Activated T-cell treated with anti-CD3 and anti-CD28 coated beads, Interleukin-2, amount 50 U/mL, for 24 hours (primary cell): ENCODE results near the gene SOCS6.

Experiments used
- DNase-seq: peaks from one replicate; pipeline ENCODE4 v3.0.0-alpha.2; 2020
- H3K27ac Mint-ChIP-seq: 2 replicates; pipeline ENCODE4 v1.8.0; 2020; ENCODE audit warnings: mild to moderate bottlenecking, mixed read lengths
- H3K27me3 Mint-ChIP-seq: 2 replicates; pipeline ENCODE4 v1.8.0; 2020; ENCODE audit warnings: mixed read lengths
- H3K36me3 Mint-ChIP-seq: 2 replicates; pipeline ENCODE4 v1.8.0; 2020; ENCODE audit warnings: low read depth, mixed read lengths
- H3K4me1 Mint-ChIP-seq: 2 replicates; pipeline ENCODE4 v1.8.0; 2020; ENCODE audit warnings: low read depth, mixed read lengths
- H3K4me3 Mint-ChIP-seq: 2 replicates; pipeline ENCODE4 v1.8.0; 2020; ENCODE audit warnings: mild to moderate bottlenecking, moderate library complexity, mixed read lengths
- H3K9me3 Mint-ChIP-seq: 2 replicates; pipeline ENCODE4 v1.8.0; 2020; ENCODE audit warnings: mixed read lengths

SOCS6 gene

GRCh38 chr18:70324897-70325296 lies 36.1 kb downstream of the SOCS6 start:
- no peaks in the 10 kb centered on the region for H3K9me3 Mint-ChIP-seq
- H3K27ac Mint-ChIP-seq, result no peak overlapping the region
- H3K27me3 Mint-ChIP-seq, result no peaks in the 10 kb centered on the region
- peaks cover 1% of the 10 kb centered on the region for H3K36me3 Mint-ChIP-seq
- no peak overlapping the region for H3K4me3 Mint-ChIP-seq
- DNase-seq, result no peak
- no peaks in the 10 kb centered on the region for H3K4me1 Mint-ChIP-seq

GRCh38 chr18:70326255-70326654 lies 37.4 kb downstream of the SOCS6 start:
- peaks cover 1% of the 10 kb centered on the region for H3K36me3 Mint-ChIP-seq
- no peaks in the 10 kb centered on the region for H3K9me3 Mint-ChIP-seq
- no peaks in the 10 kb centered on the region for H3K4me1 Mint-ChIP-seq
- no peaks in the 10 kb centered on the region for H3K27me3 Mint-ChIP-seq
- no peak overlapping the region for H3K27ac Mint-ChIP-seq
- no peak overlapping the region for H3K4me3 Mint-ChIP-seq
- DNase-seq, result no peak

DNA sequence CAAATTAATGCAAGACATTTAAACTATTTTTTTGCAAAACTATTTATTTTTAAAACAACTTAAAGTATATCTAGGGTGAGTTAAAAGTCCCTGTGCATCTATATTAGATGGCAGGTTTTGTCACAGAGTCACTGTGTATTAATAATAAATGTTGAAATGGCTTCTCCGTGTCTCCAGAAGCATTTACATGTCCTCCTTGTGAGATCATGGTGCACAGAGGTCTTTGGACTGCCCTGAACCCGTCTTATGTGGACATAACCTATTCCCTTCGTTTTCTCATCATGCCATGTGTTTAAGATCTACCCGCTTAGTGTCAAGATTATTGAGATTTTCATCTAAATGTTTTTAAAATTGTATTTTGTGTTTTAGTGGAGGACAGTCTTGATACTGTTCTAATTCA lies 39.3 kb downstream of the SOCS6 start:
- H3K9me3 Mint-ChIP-seq, result no peaks in the 10 kb centered on the region
- DNase-seq, result no peak
- no peaks in the 10 kb centered on the region for H3K27me3 Mint-ChIP-seq
- H3K27ac Mint-ChIP-seq, result no peak overlapping the region
- H3K4me1 Mint-ChIP-seq, result no peaks in the 10 kb centered on the region
- peaks cover 1% of the 10 kb centered on the region for H3K36me3 Mint-ChIP-seq
- H3K4me3 Mint-ChIP-seq, result no peak overlapping the region

DNA sequence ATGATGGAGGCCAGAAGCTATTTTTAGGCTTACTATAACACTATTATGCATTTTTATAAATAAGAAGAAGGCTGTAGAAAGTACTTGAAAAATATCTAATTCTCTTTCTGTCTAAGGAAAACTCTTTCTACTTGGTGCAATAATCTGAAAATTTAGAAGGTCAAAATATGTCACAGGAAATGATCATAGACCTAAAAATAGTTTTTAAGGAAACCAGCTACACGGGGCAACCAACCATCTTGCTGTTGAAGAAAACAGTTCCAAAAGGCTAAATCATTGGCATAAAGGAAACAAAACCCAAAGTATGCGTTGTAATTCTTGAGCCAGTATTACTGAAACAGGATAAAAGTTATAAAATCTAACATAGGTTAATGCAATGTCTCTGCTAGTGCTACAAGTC lies 40.2 kb downstream of the SOCS6 start:
- no peak for DNase-seq
- Mint-ChIP-seq H3K4me1 (no peaks in the 10 kb centered on the region), H3K4me3 (no peak overlapping the region), H3K36me3 (peaks cover 1% of the 10 kb centered on the region), H3K27me3 (no peaks in the 10 kb centered on the region), H3K27ac (no peak overlapping the region), H3K9me3 (no peaks in the 10 kb centered on the region)

DNA sequence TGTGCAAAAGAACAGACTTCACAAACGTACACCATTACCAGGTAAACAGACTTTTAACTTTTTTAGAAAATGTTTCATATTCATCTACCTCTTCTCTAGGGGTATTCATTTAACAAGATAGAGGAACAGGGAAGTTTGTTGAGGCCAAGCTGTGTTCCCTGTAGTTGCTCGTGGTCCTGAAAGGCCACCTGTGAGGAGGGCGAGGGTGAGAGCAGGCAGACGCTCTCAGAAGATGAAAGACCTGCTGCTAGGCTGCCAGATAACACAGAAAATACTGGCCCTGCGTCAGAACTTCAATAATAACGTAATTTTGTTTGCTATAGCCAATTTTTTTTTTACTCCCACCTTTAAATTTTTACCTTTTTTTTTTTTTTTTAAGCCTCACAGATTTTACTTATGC lies 42.0 kb downstream of the SOCS6 start:
- no peak overlapping the region for H3K4me3 Mint-ChIP-seq
- no peak overlapping the region for H3K27ac Mint-ChIP-seq

GRCh38 chr18:70331456-70332097 lies 42.7 kb downstream of the SOCS6 start:
- H3K4me3 Mint-ChIP-seq, result no peak overlapping the region
- no peak for DNase-seq
- H3K4me1 Mint-ChIP-seq, result no peaks in the 10 kb centered on the region
- H3K9me3 Mint-ChIP-seq, result peaks cover 6% of the 10 kb centered on the region
- H3K27me3 Mint-ChIP-seq, result no peaks in the 10 kb centered on the region
- H3K27ac Mint-ChIP-seq, result no peak overlapping the region
- no peaks in the 10 kb centered on the region for H3K36me3 Mint-ChIP-seq

More for the DNA sequence above, 42.0 kb downstream of the SOCS6 start:
- H3K27me3 Mint-ChIP-seq, result no peaks in the 10 kb centered on the region
- DNase-seq, result no peak
- H3K4me1 Mint-ChIP-seq, result no peaks in the 10 kb centered on the region
- peaks cover 6% of the 10 kb centered on the region for H3K9me3 Mint-ChIP-seq
- H3K36me3 Mint-ChIP-seq, result no peaks in the 10 kb centered on the region

DNA sequence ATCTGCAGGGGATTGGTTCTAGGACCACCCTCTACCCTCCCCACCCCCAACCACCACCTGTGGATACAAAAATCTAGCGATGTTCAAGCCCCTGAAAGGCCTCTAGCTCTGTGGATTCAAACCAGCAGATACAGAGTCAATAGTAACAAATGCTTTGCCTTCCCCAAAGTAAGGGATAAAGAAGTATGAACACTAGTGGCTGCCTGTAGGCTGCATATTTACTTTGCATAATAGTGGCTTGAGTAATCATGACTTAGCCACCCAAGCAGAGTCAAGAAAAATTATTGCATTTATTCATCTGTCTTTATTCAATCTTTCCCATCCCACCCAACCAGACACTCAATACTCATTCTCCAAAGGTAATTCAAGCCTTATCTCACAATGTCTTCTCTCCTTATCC lies 43.8 kb downstream of the SOCS6 start:
- DNase-seq, result no peak
- Mint-ChIP-seq H3K27ac (no peak overlapping the region), H3K4me1 (no peaks in the 10 kb centered on the region), H3K36me3 (no peaks in the 10 kb centered on the region), H3K27me3 (no peaks in the 10 kb centered on the region), H3K9me3 (peaks cover 6% of the 10 kb centered on the region), H3K4me3 (no peak overlapping the region)

DNA sequence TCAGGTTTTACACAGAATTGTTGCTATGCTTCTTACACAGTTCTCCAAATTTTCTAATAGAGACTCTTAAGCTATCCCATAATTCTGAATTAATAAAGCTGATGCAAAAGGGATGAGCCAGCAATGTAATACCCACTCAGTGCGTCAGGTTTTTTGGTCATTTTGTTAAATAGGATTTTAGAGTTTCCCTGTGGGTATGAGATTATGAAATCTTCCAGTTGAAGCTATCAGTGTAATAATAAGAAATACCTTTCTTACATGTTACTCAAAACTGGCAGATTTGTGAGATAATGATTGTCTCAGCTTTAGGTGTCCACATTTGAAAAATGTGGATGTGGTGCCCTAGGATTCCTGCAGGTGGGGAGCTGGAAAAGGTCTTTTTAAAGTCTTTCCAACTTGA lies 44.5 kb downstream of the SOCS6 start:
- no peak overlapping the region for H3K27ac Mint-ChIP-seq
- no peaks in the 10 kb centered on the region for H3K36me3 Mint-ChIP-seq
- no peak for DNase-seq
- peaks cover 6% of the 10 kb centered on the region for H3K9me3 Mint-ChIP-seq
- H3K4me1 Mint-ChIP-seq, result no peaks in the 10 kb centered on the region
- no peaks in the 10 kb centered on the region for H3K27me3 Mint-ChIP-seq
- H3K4me3 Mint-ChIP-seq, result no peak overlapping the region

GRCh38 chr18:70333757-70334156 lies 44.9 kb downstream of the SOCS6 start:
- no peaks in the 10 kb centered on the region for H3K27me3 Mint-ChIP-seq
- peaks cover 6% of the 10 kb centered on the region for H3K9me3 Mint-ChIP-seq
- H3K27ac Mint-ChIP-seq, result no peak overlapping the region
- no peaks in the 10 kb centered on the region for H3K4me1 Mint-ChIP-seq
- H3K36me3 Mint-ChIP-seq, result no peaks in the 10 kb centered on the region
- H3K4me3 Mint-ChIP-seq, result no peak overlapping the region
- DNase-seq, result no peak

- Mint-ChIP-seq H3K27ac (no peak overlapping the region), H3K9me3 (peaks cover 6% of the 10 kb centered on the region), H3K36me3 (no peaks in the 10 kb centered on the region), H3K4me1 (no peaks in the 10 kb centered on the region), H3K27me3 (no peaks in the 10 kb centered on the region), H3K4me3 (no peak overlapping the region)
- no peak for DNase-seq
Measured at GRCh38 chr18:70334264-70334663, 45.4 kb downstream of the SOCS6 start.

DNA sequence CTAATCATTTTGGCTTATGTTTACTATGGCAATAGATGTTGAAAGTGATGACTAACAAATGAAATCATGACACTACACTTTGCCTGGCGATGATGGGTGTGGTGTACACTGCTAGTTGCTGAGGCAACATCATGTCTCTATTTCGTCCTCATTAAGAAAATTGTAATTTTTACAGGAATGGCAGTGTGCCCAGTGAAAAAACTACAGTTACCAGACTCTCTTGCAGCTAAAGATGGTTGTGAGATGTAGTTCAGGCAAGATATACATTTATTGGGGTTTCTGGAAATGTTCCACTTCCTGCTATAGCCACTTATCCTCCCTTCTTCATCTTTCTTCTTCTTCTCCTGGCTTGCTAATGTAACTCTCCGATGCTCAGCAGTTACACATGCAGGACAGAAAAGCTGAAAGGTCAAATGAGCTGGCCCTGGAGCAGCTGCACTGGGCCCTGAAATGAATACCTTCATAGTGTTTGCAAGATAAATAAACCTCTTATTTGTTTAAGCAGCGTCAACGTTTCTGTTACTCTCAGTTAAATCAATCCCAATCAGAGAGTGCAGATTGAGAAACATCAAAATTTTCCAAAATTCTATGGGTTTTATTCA lies 46.0 kb downstream of the SOCS6 start:
- no peaks in the 10 kb centered on the region for H3K27me3 Mint-ChIP-seq
- H3K9me3 Mint-ChIP-seq, result peaks cover 6% of the 10 kb centered on the region
- H3K27ac Mint-ChIP-seq, result no peak overlapping the region
- H3K36me3 Mint-ChIP-seq, result no peaks in the 10 kb centered on the region
- H3K4me3 Mint-ChIP-seq, result no peak overlapping the region
- H3K4me1 Mint-ChIP-seq, result no peaks in the 10 kb centered on the region
- no peak for DNase-seq

DNA sequence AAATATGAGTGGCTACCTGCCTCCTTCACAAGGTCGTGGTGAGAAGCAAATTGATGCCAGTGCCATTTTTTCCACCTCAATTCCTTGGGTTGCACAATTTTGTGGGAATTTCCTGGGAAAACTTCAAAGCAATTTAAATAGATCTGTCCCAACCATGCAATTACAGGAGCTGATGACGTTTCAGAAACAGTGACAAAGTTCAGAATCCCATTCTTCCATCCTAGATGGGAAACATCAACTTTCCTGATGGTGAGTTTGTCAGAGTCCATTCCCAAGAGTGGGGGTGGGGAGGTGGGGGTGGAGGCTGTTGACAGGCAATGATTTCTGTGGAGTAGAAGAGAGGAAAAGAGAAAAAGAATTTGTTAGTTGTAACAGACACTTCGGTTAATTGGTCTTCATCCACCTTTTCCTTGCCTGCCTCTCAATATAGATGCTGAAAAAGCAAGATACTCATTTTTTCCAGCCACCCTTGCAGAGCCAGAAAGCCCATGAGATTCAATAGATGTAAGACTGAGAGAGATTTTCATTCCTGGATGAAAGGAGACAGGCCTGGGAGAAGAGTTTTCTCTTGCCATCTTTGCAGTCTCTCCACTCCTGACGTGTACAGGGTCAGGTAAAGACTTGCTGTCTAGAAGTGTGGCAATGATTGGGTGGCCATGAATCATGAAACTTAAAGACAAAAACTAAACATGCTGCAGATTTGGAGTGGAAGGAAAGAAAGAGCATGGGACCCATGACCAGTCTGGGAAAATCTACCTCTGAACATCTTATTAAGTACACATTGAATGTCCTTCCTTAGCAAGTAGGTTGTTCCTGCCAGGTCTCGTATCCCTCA lies 47.3 kb downstream of the SOCS6 start:
- H3K4me1 Mint-ChIP-seq, result no peaks in the 10 kb centered on the region
- DNase-seq, result no peak
- H3K36me3 Mint-ChIP-seq, result no peaks in the 10 kb centered on the region
- no peak overlapping the region for H3K27ac Mint-ChIP-seq
- H3K4me3 Mint-ChIP-seq, result no peak overlapping the region
- H3K9me3 Mint-ChIP-seq, result peaks cover 6% of the 10 kb centered on the region
- H3K27me3 Mint-ChIP-seq, result no peaks in the 10 kb centered on the region

- Mint-ChIP-seq H3K9me3 (peaks cover 6% of the 10 kb centered on the region), H3K27me3 (no peaks in the 10 kb centered on the region), H3K36me3 (no peaks in the 10 kb centered on the region), H3K27ac (no peak overlapping the region), H3K4me1 (no peaks in the 10 kb centered on the region), H3K4me3 (no peak overlapping the region)
- no peak for DNase-seq
Measured at GRCh38 chr18:70337139-70337972, 48.5 kb downstream of the SOCS6 start.

GRCh38 chr18:70338890-70339289 lies 50.0 kb downstream of the SOCS6 start:
- peaks cover 6% of the 10 kb centered on the region for H3K9me3 Mint-ChIP-seq
- DNase-seq, result no peak
- H3K4me3 Mint-ChIP-seq, result no peak overlapping the region
- no peaks in the 10 kb centered on the region for H3K4me1 Mint-ChIP-seq
- H3K27me3 Mint-ChIP-seq, result no peaks in the 10 kb centered on the region
- H3K27ac Mint-ChIP-seq, result no peak overlapping the region
- H3K36me3 Mint-ChIP-seq, result no peaks in the 10 kb centered on the region
